HL-60/S4 treated with retinoic acid at 250 ng/mL for 4 days and 3 days (cell line): ENCODE results near the gene UQCC5.
"Not testable (repeated sequence)": the region's sequence is repeated elsewhere in the genome, so short reads cannot be mapped to it uniquely, and the experiment has no call there.

Source experiments
- in situ Hi-C: fragments of 300-500 bp; cut with MboI; formaldehyde crosslinking; loops from 2 replicates; pipeline ENCODE4 v1.7.0; 2022; ENCODE audit warnings: low sequenced_read_pairs

The UQCC5 gene

GRCh38 chr3:52521881-52522650 lies 14.3 kb upstream of the UQCC5 start:
- in situ Hi-C loops, result no loop called here

- in situ Hi-C loops, result no loop called here
Observed at GRCh38 chr3:52522651-52523251, 13.7 kb upstream of the UQCC5 start.

- in situ Hi-C loops, result no loop called here
Observed at GRCh38 chr3:52523386-52524257, 12.8 kb upstream of the UQCC5 start.

DNA sequence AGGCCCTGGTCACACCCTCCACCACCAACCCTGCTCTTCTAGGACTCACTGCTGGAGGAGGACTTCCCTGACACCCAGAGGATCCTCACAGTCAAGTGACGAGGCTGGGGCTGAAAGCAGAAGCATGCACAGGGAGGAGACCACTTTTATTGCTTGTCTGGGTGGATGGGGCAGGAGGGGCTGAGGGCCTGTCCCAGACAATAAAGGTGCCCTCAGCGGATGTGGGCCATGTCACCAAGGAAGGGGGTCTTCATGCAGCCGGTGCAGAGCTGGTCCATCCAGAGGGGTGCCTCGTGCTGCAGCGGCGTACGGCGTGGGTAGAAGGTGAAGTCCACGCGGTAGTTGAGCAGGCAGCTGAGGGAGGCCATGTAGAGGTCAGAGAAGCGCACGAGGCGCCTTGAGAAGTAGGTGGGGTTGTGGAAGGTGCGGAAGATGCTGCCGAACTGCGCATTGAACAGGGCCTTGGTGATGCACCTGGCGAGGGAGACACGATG lies 12.1 kb upstream of the UQCC5 start:
- in situ Hi-C loops, result no loop called here

- in situ Hi-C loops, result no loop called here
Observed at GRCh38 chr3:52524752-52525679, 11.4 kb upstream of the UQCC5 start.

GRCh38 chr3:52525680-52526561 lies 10.5 kb upstream of the UQCC5 start:
- in situ Hi-C loops, result no loop called here

GRCh38 chr3:52526671-52527038 lies 9.8 kb upstream of the UQCC5 start:
- in situ Hi-C loops, result not testable (repeated sequence)

GRCh38 chr3:52527039-52527731 lies 9.2 kb upstream of the UQCC5 start:
- in situ Hi-C loops, result no loop called here

- in situ Hi-C loops, result no loop called here
Observed at GRCh38 chr3:52527732-52528585, 8.4 kb upstream of the UQCC5 start.

GRCh38 chr3:52528586-52529375 lies 7.6 kb upstream of the UQCC5 start:
- in situ Hi-C loops, result no loop called here

DNA sequence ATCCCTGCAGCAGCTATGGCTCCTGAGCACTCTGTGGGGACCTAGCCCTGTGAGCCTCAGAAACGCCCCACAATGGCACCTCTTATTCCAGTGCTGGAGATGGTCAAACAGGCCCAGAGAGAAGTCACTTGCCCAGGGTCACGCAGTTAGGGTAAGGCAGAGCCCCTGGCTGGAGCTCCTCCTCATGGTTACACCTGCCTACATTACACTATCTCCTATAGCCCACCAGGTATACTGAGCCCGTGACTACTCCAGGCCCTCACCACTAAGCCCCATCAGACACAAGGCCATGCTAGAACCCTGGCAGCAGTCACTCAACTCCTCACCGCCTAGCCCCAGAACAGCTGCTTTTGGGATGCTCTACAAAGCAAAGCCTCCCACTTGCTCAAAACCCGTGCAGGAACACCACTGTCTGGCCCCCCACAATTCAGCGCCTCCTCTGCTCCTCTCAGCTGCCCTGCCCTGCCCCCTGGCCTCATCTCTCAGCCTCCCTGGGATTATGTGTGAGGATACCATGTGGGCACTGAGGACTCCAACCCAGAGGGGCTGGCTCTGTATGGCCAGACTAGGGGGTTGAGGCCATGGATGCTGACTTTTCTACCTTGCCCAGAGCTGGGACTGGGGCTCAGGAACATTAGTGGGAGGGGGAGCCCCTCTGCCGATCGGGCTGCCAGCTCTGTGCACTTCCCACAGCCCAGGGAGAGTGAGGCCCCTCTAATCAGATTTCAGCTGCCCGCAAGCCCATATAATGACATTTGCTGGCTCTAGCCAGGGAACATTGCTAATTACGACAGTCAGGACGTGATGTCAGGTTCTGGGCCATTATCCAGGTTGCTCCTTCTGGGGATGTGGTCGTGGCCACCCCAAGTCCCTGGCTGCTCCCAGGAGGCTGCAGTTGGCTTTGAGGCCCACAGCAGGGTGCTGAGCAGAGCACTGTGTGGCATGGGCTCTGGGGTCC lies 6.8 kb upstream of the UQCC5 start:
- in situ Hi-C loops, result no loop called here

- in situ Hi-C loops, result no loop called here
Observed at GRCh38 chr3:52530918-52531826, 5.2 kb upstream of the UQCC5 start.

DNA sequence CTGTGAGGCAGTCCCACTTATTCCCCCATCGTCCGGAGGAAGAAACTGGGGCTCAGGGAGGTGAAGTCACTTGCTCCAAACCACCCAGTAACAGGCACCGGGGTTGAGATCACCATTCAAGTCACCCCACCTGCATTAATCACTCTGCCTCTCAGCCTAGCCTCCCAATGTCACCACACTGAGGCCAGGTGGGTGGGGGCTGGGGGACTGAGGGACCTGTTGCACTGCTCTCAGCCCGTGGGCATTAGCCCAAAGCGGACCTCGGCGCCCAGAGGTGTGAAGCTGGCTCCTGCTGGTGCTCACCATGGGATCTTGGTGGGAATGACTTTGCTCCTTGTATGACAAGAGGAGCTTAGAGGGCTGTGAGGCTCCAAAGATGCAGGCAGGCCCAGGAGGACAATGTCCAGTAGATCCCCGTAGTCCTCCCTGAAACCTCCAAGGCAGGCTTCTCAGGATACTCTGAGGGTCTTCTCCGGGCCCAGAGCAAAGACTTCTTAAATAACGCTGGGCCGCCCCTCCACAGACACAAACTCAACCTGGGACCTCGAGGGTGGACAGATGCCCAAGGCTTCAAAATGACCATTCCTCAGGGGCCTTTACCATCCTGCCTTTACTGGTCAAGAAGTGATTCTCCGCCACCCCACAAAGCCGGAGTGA lies 4.4 kb upstream of the UQCC5 start:
- in situ Hi-C loops, result no loop called here

DNA sequence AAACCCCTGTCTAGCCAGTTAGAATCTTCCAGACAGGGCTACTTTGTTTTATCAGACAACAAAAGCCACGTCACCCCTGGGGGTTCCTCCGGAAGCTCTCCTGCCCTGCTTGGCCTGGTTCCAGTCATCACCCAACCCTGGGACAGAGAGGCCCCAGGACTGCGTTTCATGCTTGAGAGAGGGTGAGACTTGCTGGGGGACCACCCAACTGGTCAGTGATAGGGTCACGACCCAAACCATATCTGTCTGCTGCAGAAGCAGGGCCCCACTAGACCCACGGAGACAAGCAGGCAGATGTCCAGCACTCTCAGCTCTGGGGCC lies 3.9 kb upstream of the UQCC5 start:
- in situ Hi-C loops, result no loop called here
